Liver (tissue), 9 donors: ENCODE results near the gene ELAC2. TPM values are rescaled to one million over a fixed set of nuclear protein-coding genes. Genes with fewer than 3 reads are reported as not detected.

Source experiments
- DNase-seq: peaks from one replicate; pipeline ENCODE4 v3.0.0-alpha.2; 2017; ENCODE audit warnings: low spot score
- H3K27ac ChIP-seq, 2 donors: one replicate each; pipeline ENCODE4 v1.7.0; 2013; ENCODE audit warnings: inconsistent platforms in 2 of 2, low read length in 2 of 2, control low read depth in 1 of 2, low read depth in 1 of 2, mild to moderate bottlenecking in 1 of 2
- H3K27me3 ChIP-seq, 4 donors: one replicate each; pipeline versions ENCODE4 v1.6.1 to v1.7.0; 2013; ENCODE audit warnings: low read length in 3 of 4, inconsistent platforms in 1 of 4, mild to moderate bottlenecking in 1 of 4, moderate library complexity in 1 of 4; ENCODE audit not compliant: control insufficient read depth in 4 of 4, insufficient read depth in 4 of 4
- H3K36me3 ChIP-seq, 4 donors: one replicate each; pipeline versions ENCODE4 v1.6.1 to v1.7.0; 2013; ENCODE audit warnings: low read length in 3 of 4, mild to moderate bottlenecking in 3 of 4, low read depth in 1 of 4, moderate library complexity in 1 of 4; ENCODE audit not compliant: control insufficient read depth in 4 of 4, insufficient read depth in 3 of 4
- H3K4me1 ChIP-seq, 4 donors: one replicate each; pipeline versions ENCODE4 v1.6.1 to v1.7.0; 2013; ENCODE audit warnings: low read length in 3 of 4, mild to moderate bottlenecking in 3 of 4, moderate library complexity in 1 of 4; ENCODE audit not compliant: control insufficient read depth in 4 of 4, insufficient read depth in 4 of 4
- H3K4me3 ChIP-seq, 3 donors: one replicate each; pipeline versions ENCODE4 v1.6.1 to v1.7.0; 2013; ENCODE audit warnings: low read length in 3 of 3, control low read depth in 1 of 3, low read depth in 1 of 3, mild to moderate bottlenecking in 1 of 3
- H3K9ac ChIP-seq, 2 donors: one replicate each; pipeline ENCODE4 v1.7.0; 2013; ENCODE audit warnings: low read length in 2 of 2, mild to moderate bottlenecking in 2 of 2, moderate library complexity in 2 of 2, control low read depth in 1 of 2, low read depth in 1 of 2
- H3K9me3 ChIP-seq, 4 donors: one replicate each; pipeline versions ENCODE4 v1.6.1 to v1.7.0; 2013; ENCODE audit warnings: low read length in 3 of 4; ENCODE audit not compliant: control insufficient read depth in 4 of 4
- EGR1 ChIP-seq, 2 donors: IDR thresholded peaks; 2 replicates each; pipeline ENCODE4 v1.6.1; 2016 to 2018; ENCODE audit warnings: antibody characterized with exemption in 2 of 2, low read depth in 2 of 2
- FOXA2 ChIP-seq: IDR thresholded peaks from 2 replicates; pipeline ENCODE4 v1.6.1; 2016; ENCODE audit warnings: antibody characterized with exemption
- HNF4A ChIP-seq, 2 donors: conservative IDR thresholded peaks; 2 replicates each; pipeline ENCODE4 v1.6.1; 2016; ENCODE audit warnings: antibody characterized with exemption in 2 of 2, mild to moderate bottlenecking in 2 of 2
- HNF4G ChIP-seq: IDR thresholded peaks from 2 replicates; pipeline ENCODE4 v1.6.1; 2016; ENCODE audit warnings: antibody characterized with exemption
- JUND ChIP-seq, 2 donors: IDR thresholded peaks; 2 replicates each; pipeline ENCODE4 v1.6.1; 2016; ENCODE audit warnings: antibody characterized with exemption in 2 of 2
- NR2F2 ChIP-seq: IDR thresholded peaks from 2 replicates; pipeline ENCODE4 v1.6.1; 2016; ENCODE audit warnings: antibody characterized with exemption
- RAD21 ChIP-seq, 2 donors: IDR thresholded peaks; 2 replicates each; pipeline ENCODE4 v1.6.1; 2016; ENCODE audit warnings: antibody characterized with exemption in 2 of 2, mild to moderate bottlenecking in 2 of 2
- RXRA ChIP-seq, 2 donors: IDR thresholded peaks; 2 replicates each; pipeline ENCODE4 v1.6.1; 2017 to 2018; ENCODE audit warnings: antibody characterized with exemption in 2 of 2, mild to moderate bottlenecking in 1 of 2
- SP1 ChIP-seq: IDR thresholded peaks from 2 replicates; pipeline ENCODE4 v1.6.1; 2018; ENCODE audit warnings: antibody characterized with exemption, mild to moderate bottlenecking
- TAF1 ChIP-seq: conservative IDR thresholded peaks from 2 replicates; pipeline ENCODE4 v1.6.1; 2016; ENCODE audit warnings: antibody characterized with exemption, mild to moderate bottlenecking
- YY1 ChIP-seq: IDR thresholded peaks from 2 replicates; pipeline ENCODE4 v1.6.1; 2016; ENCODE audit warnings: antibody characterized with exemption, mild to moderate bottlenecking
- WGBS: extraction: QIAGEN DNeasy Blood & Tissue Kit; methylation state at CpG from one replicate; pipeline ENCODE4 v1.1.7; 2013; 5-methylcytosine and 5-hydroxymethylcytosine counted together
- polyA plus RNA-seq, 2 donors: library from polyadenylated mRNA; stranded (reverse) in 1 of 2; unstranded in 1 of 2; fragments of 200-250 nt in 1 of 2; fragments of >200 nt in 1 of 2; fragmentation: Nextera tagmentation in 1 of 2; extraction: Ambion mirVana in 1 of 2; gene quantifications; one replicate each; pipeline versions ENCODE4 v1.2.1 to v1.2.3, GENCODE V29; 2013 to 2015
- total RNA-seq, 2 donors: library from RNA; depleted of rRNA; stranded (reverse); fragments of >200 nt; gene quantifications; one replicate each; pipeline ENCODE4 v1.2.3, GENCODE V29; 2014
- TF ChIP-seq, protein P1 (sequence below): fragments of 150-350 bp; IDR thresholded peaks from 2 replicates; pipeline ENCODE4 v1.5.1; 2017; ENCODE audit warnings: improper control_type of control experiment, low read depth, low read length; ENCODE audit not compliant: missing input control
- TF ChIP-seq, protein P2 (sequence below): IDR thresholded peaks from 2 replicates; pipeline ENCODE4 v1.6.1; 2016; ENCODE audit warnings: antibody characterized with exemption
- TF ChIP-seq, protein P3 (sequence below): IDR thresholded peaks from 2 replicates; pipeline ENCODE4 v1.6.1; 2016; ENCODE audit warnings: antibody characterized with exemption, mild to moderate bottlenecking
- TF ChIP-seq, protein P4 (sequence below): IDR thresholded peaks from 2 replicates; pipeline ENCODE4 v1.6.1; 2016; ENCODE audit warnings: antibody characterized with exemption
- TF ChIP-seq, protein P5 (sequence below): IDR thresholded peaks from 2 replicates; pipeline ENCODE4 v1.6.1; 2016; ENCODE audit warnings: antibody characterized with exemption
- donor health status: healthy.
- donor health status: healthy.
- donor health status: healthy.
- donor health status: healthy.
- donor health status: healthy.

The ELAC2 gene
- total and polyA plus RNA-seq, 4 donors: 26.5 to 54.1 (median 36.2) TPM

DNA sequence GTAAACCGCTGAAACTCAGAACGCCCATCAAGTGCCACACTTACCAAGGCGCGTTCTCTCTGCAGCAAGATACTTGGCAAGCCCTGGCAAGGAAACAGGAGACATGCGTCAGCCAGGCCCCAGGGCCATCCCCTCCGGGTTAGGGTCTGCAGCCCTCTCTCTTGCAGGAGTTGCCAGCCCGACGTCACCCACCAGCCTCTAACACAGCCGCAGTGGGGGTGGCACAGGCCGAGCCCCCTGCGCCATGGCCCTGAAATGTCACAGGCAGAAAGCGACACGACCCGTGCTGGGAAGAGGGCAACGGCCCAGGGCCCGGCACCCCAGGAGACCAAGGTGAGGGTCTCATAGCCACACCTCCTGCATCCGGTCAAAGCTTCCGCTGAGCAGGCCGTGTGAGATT is 21.9 kb downstream of the ELAC2 start (continued):
- TF ChIP-seq, protein P1, sequence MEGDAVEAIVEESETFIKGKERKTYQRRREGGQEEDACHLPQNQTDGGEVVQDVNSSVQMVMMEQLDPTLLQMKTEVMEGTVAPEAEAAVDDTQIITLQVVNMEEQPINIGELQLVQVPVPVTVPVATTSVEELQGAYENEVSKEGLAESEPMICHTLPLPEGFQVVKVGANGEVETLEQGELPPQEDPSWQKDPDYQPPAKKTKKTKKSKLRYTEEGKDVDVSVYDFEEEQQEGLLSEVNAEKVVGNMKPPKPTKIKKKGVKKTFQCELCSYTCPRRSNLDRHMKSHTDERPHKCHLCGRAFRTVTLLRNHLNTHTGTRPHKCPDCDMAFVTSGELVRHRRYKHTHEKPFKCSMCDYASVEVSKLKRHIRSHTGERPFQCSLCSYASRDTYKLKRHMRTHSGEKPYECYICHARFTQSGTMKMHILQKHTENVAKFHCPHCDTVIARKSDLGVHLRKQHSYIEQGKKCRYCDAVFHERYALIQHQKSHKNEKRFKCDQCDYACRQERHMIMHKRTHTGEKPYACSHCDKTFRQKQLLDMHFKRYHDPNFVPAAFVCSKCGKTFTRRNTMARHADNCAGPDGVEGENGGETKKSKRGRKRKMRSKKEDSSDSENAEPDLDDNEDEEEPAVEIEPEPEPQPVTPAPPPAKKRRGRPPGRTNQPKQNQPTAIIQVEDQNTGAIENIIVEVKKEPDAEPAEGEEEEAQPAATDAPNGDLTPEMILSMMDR: no peak
- TF ChIP-seq NR2F2 (no peak), RXRA (IDR thresholded peaks at IDR 0.05) (no peak), FOXA2 (no peak)

DNA sequence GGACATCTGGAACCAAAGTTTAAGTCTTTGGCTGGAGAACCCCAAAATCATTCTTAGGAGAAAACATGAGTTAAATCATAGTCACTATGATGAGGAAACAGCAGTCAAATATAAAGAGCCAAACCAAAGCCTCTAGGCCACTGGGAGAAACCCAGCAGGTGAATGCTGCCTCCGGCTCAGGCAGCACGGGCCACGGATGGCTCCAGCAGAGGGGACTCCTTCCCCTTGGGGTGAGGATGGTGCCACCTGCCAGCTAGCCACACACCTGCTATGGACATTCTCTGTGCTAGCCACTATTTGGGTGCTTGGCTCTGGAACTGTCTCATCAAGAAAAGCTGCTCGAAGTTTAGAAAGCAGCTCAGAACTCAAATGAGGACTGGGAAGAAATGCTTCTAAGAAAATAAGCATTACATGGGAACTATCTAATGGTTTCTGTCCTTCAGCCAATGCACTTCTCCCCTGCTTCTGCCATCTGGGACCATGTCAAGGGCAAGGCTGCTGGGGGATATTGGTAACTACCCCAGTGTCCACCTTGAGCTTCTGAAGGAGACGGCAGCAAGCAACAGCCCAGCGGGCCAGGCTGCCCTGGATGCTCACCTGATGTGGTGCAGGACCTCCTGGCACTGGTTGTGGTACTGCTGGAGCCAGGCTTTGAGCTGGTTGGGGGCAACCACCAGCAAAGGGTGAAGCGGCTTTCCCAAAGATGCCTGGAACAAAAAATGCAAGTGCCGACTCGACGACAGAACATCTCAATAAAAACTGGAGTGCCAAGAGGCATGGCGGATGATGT is 22.5 kb downstream of the ELAC2 start:
- H3K4me3 ChIP-seq: no peak overlapping the region
- TF ChIP-seq RAD21 (IDR thresholded peaks at IDR 0.05): no peak
- no peak for TF ChIP-seq HNF4G
- no peak for TF ChIP-seq HNF4A (conservative IDR thresholded peaks at IDR 0.05)
- TF ChIP-seq, protein P2, sequence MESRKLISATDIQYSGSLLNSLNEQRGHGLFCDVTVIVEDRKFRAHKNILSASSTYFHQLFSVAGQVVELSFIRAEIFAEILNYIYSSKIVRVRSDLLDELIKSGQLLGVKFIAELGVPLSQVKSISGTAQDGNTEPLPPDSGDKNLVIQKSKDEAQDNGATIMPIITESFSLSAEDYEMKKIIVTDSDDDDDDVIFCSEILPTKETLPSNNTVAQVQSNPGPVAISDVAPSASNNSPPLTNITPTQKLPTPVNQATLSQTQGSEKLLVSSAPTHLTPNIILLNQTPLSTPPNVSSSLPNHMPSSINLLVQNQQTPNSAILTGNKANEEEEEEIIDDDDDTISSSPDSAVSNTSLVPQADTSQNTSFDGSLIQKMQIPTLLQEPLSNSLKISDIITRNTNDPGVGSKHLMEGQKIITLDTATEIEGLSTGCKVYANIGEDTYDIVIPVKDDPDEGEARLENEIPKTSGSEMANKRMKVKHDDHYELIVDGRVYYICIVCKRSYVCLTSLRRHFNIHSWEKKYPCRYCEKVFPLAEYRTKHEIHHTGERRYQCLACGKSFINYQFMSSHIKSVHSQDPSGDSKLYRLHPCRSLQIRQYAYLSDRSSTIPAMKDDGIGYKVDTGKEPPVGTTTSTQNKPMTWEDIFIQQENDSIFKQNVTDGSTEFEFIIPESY: no peak
- no peak for TF ChIP-seq SP1
- TF ChIP-seq, protein P3, sequence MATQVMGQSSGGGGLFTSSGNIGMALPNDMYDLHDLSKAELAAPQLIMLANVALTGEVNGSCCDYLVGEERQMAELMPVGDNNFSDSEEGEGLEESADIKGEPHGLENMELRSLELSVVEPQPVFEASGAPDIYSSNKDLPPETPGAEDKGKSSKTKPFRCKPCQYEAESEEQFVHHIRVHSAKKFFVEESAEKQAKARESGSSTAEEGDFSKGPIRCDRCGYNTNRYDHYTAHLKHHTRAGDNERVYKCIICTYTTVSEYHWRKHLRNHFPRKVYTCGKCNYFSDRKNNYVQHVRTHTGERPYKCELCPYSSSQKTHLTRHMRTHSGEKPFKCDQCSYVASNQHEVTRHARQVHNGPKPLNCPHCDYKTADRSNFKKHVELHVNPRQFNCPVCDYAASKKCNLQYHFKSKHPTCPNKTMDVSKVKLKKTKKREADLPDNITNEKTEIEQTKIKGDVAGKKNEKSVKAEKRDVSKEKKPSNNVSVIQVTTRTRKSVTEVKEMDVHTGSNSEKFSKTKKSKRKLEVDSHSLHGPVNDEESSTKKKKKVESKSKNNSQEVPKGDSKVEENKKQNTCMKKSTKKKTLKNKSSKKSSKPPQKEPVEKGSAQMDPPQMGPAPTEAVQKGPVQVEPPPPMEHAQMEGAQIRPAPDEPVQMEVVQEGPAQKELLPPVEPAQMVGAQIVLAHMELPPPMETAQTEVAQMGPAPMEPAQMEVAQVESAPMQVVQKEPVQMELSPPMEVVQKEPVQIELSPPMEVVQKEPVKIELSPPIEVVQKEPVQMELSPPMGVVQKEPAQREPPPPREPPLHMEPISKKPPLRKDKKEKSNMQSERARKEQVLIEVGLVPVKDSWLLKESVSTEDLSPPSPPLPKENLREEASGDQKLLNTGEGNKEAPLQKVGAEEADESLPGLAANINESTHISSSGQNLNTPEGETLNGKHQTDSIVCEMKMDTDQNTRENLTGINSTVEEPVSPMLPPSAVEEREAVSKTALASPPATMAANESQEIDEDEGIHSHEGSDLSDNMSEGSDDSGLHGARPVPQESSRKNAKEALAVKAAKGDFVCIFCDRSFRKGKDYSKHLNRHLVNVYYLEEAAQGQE: no peak
- TF ChIP-seq FOXA2: no peak
- TF ChIP-seq EGR1 (IDR thresholded peaks at IDR 0.05; ENCODE audit: low read depth in 2 of 2): no peak
- TF ChIP-seq RXRA (IDR thresholded peaks at IDR 0.05): no peak
- no peak for TF ChIP-seq JUND (IDR thresholded peaks at IDR 0.05)
- TF ChIP-seq, protein P4, sequence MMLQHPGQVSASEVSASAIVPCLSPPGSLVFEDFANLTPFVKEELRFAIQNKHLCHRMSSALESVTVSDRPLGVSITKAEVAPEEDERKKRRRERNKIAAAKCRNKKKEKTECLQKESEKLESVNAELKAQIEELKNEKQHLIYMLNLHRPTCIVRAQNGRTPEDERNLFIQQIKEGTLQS: no peak
- TF ChIP-seq, protein P1: no peak
- no peak for TF ChIP-seq NR2F2
- TF ChIP-seq TAF1: no peak
- TF ChIP-seq, protein P5, sequence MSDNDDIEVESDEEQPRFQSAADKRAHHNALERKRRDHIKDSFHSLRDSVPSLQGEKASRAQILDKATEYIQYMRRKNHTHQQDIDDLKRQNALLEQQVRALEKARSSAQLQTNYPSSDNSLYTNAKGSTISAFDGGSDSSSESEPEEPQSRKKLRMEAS: no peak
- TF ChIP-seq YY1: no peak
- no peak overlapping the region for H3K9ac ChIP-seq
- H3K36me3 ChIP-seq: peaks cover 27 to 82% (median 76%) of the 10 kb centered on the region in 4 donors
- WGBS: 88% methylated on average over 11 of the region's 11 CpGs
- no peaks in the 10 kb centered on the region for H3K27me3 ChIP-seq
- no peaks in the 10 kb centered on the region for H3K9me3 ChIP-seq
- peaks cover 2 to 18% (median 12%) of the 10 kb centered on the region in 4 donors for H3K4me1 ChIP-seq
- no peak overlapping the region for H3K27ac ChIP-seq
- DNase-seq: no peak
